ENCODE results near the gene FAM163B.
A peak's percentile ranks its signal among the peaks of the same experiment; 100 is the strongest.

The FAM163B gene

DNA sequence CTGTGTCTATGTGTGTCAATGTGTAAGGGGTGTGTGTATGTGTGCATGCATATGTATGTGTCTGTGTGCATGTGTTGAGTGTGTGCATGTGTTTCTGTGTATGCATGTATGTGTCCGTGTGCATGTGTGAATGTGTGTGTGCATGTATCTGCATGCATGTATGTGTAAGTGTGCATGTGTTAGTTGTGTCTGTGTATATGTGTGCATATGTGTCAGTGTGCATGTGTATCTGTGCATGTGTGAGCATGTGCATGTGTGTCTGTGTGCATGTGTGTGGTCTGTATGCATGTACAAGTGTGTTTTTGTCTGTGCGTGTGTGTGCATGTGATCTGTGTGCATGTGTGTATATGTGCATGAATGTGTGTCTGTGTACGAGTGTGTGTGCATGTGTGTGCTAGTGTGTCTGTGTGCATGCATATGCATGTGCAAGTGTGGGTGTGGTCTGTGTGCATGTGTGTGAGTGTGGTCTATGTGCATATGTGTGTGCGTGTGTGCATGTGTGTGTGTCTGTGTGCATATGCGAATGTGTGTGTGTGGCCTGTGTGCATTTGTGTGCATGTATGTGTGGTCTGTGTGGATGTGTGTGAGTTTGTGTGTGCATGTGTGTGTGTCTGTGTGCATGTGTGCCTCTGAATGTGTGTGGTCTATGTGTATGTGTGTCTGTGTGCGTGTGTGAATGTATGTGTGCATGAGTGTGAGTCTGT, 9.6 kb downstream of the FAM163B start:
- no peak for DNase-seq (ENCODE audit: low read depth in 2 of 3, low spot score in 2 of 3)

GRCh38 chr9:133598978-133599377, 10.2 kb downstream of the FAM163B start:
- no peak for DNase-seq (ENCODE audit: low read depth in 2 of 3, low spot score in 2 of 3)

DNA sequence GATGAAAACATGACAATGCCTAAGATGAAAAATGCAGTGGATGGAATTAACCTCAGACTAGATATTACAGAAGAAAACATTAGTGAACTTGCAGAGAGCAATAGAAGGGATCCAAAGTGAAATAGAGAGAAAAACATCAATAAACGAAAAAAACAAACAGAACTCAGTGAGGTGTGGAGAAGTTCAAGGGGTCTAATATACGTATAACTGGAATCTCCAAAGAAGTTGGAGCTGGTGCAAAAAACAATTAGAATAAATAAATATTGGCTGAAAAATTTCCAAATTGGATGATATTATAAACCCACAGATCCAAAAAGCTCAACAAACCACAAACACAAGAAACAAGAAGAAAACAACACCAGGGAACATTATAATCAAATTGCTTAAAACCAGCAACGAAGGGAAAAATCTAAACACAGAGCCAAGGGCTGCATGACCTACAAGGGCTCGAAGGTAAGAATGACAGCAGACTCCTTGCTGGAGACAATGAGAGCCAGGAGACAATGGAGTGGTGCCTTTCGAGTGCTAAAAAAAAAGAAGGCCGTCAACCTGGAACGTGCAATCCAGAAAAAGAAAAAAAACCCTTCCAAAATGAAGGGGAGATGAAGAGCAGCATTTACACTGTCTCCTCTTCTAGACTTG, 11.8 kb downstream of the FAM163B start:
- DNase-seq (ENCODE audit: low read depth in 2 of 3, low spot score in 2 of 3): no peak

DNA sequence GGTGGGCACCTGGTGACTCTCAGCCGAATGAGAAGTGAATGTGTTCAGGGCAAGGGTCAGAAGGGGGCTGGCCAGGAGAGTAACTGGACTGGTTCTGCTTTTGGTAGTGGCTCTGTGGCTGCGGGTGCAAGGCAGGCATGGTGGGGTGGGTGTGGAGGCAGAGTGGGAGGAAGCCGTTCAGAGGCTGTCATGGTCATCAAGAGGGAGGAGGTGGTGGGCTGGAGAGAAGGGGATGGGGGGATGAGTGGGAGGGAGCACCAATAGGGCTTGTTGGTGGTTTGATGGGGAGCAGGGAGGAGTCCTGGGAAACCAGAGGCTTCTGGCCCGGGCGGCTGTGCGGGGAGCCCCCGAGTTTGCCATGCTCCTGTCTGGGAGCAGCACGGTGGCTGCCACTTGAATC, 13.3 kb downstream of the FAM163B start:
- DNase-seq (ENCODE audit: low read depth in 2 of 3, low spot score in 2 of 3): no peak

DNA sequence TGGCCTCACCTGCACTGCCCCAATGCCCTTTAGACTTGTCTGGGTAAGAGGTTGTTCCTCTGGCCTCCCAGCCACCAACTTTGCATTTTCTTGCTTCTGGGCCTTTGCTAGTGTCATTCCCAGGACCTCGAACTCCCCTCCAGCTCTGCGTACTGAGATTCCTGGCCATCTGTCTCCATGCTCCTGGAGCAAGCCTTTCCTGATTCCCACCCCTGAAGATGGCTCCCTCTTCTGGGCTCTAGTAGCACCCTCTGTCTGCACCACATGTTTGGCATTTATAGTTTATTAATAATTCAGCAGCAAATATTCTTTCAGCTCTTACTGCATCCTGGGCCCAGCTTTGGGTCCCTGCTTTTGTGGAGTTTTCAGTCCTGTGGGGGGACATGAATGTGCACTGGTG, 14.9 kb downstream of the FAM163B start:
- no peak for DNase-seq (ENCODE audit: low read depth in 2 of 3, low spot score in 2 of 3)

DNA sequence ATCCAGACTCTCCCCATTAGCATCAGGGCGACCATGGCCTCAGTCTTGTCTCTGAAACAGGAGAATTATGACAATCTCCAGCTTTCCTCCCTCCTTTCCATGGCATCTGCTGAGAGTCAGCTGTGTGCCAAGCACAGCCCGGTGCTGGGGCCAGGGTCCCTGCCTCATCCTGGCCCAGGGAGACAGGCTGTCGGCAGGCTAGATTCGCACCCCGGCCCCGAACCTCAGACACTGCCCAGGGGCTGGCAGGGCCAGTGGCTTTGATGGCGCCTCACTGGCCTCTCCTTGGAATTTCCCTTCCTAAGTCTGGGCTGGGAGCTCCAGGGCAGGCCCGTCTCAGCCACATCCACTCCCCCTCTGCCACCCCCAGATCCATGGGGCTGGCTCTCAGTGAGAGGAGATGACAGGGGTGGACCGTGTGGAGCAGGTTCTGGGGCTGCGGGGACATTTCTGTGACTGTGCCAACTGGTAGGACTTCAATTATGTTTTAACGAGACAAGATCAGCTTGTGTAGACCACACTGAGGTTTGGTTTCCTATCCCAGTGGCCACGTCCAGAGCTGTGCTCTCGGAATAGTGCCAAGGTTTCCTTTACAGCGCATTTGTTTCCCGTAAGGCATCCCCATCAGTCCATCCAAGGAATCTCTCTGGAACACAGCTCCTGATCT, 15.5 kb downstream of the FAM163B start:
- DNase-seq (ENCODE audit: low read depth in 2 of 3, low spot score in 2 of 3): no peak

DNA sequence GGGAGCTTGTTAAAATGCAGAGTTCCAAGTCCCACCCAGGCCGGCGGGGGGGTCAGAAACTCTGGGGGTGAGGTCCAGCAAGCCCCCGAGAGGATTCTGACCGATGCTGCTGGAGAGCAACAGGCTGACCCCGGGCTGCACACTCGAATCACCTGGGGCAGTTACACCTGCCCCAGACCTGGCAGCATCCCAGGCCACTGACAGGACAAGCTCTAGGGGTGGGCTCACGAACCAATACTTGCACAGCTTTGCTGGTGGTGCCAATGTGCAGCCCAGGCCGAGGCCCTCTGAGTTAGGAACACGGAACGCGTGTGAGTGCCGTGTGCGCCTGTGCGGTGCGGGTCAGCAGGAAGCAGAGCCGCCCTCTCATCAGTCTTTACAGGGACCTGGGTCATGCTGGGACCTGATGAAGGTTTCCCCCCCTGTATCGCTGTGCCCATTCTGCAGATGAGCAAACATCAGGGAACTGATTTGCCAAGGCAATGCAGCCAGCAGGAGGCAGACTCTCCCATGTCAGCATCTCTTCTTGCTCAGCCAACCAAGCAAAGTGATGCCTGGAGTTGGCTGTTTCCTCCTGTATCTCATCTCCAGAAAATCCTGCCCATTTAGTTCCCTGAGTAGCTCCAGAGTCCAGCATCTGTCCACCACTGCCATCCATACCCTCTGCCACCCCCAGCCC, 16.3 kb downstream of the FAM163B start:
- no peak for DNase-seq (ENCODE audit: low read depth in 2 of 3, low spot score in 2 of 3)

DNA sequence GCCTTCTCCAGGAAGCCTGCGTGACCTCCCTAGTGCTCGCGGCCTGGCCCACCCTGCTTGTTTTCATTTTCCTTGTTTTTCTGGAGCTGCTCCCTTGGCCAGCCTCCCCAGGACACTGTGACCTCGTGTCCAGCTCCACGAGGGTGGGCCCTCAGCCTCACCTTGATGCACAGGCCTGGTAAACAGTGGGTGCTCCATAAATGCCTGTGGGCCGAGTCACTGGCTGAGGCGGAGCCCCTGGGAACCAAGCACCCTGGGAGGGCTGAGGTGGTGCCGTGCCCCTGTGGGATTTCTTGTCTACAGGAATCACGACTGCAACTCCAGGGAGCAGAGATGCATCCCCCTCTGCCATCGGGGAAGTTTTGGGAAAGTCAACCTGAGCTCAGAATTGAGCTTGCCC, 17.2 kb downstream of the FAM163B start:
- DNase-seq (ENCODE audit: low read depth in 2 of 3, low spot score in 2 of 3): no peak

DNA sequence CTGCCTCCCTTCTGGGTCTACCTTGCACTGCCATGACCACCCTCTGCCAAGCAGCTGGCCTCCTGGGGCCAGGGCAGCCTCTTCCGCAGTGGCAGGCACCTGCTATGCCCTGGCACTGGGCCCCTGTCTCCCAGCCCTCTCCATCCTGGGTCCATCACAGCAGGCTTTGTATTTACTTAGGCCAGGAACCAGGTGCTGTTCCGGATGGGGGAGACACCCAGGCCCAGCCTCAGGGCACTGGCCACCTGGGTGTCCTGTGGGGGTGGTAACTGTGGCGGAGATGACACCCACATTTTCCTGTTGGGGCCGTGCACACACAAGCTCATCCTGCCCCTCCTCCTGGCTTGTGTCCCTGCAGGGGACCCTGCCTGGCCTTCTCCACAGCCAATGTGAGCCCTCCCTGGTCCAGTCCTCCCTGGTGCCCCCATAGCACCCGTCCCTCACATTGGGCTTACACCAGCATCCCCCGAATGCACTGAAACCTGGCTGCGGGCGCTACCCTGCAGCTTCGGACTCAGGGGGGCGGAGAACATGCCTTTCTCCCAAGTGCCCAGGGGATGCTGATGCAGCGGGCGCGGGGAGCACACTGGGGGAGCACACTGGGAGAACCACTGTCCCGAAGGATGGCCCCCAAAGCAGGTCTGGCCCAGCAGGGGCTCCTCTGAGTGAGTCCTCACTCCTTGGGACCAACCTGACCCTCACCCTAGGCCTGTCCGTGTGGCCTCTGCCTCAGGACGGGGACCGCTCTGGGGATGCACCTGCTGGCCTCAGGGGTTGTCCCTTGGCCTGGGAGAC, 17.9 kb downstream of the FAM163B start:
- DNase-seq (ENCODE audit: low read depth in 2 of 3, low spot score in 2 of 3): no peak

DNA sequence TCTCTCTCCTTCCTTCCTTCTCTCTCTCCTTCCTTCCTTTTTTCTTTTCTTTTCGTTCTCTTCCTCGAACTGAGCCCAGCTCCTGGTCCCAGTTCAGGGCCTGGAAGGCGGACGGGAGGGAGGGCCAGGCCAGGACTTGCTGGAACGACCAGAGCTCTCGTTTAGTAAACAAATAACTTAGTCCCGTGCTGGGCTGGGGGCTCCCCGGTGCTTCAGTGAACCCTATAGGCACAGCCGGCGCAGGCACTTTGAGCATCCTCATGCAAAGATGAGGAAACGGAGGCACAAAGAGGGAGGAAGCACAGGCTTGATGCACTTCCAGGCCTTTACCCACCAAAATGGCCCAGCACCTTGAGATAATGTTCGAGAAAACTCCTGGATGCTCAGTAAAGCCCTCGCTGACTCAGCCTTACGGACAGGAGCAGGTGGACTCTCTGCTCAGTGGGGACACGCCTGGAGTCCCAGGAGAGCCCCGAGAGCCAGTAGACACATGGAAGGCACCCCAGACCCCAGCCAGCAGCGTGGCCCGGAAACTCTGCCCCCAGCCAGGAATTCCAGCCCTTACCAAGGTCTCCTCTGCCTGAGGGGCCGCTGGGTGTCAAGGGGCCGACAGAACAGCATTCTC, 18.8 kb downstream of the FAM163B start:
- DNase-seq (ENCODE audit: low read depth in 2 of 3, low spot score in 2 of 3): no peak

DNA sequence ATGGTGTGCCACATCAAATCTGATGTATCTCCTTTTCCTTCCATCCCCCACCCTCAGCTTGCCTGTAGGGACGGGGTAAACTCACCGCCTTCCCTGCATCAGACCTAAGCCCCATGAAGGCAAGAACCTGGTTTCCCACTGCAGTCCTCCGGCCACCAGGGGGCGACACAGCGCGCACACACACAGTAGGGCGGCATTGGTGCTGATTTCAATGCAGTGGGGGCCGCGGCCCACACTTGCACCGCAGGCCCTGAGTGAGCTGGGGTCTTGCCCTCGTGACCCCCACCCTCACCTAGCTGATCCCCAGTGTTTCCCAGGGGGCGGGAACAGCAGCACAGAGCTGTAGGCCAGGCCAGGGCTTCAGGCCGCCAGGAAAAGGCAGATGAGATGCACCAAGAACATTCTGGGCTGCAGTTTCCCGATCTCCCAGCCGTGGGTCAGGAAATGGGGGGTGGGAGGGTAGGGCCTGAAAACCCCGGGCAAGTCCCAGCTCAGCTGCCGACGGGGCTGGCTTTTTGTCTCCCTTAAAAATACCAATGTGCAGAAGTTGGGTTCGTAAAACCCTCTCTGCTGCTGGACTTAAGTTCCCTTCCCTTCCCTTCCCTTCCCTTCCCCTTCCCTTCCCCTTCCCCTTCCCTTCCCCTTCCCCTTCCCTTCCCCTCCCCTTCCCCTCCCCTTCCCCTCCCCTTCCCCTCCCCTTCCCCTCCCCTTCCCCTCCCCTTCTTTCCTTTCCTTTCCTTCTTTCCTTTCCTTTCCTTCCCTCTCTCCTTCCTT, 19.5 kb downstream of the FAM163B start:
- peak in 2 of 3 experiments; percentile 22 to 33 for DNase-seq (ENCODE audit: low read depth in 2 of 3, low spot score in 2 of 3)

GRCh38 chr9:133587466-133587865, 21.7 kb downstream of the FAM163B start:
- DNase-seq (ENCODE audit: low read depth in 2 of 3, low spot score in 2 of 3): no peak

DNA sequence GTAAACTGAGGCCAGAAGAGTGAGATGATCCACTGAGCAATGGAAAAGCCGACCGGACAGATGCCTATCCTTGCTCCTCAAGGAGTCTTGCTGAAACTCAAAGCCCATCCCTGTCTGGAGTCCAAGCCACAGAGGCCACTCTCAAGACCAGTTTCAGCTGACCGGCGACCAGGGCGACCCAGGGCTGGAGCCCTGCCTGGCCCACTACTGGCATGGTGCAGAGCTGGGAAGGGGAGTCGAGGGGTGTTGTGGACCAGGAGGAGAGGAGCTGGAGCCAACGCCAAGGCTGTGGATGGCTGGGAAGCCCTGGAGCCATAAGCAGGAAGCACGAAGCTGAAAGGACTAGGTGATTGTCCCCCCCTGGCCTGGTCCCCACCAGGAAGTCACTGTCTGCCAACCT, 22.1 kb downstream of the FAM163B start:
- no peak for DNase-seq (ENCODE audit: low read depth in 2 of 3, low spot score in 2 of 3)

DNA sequence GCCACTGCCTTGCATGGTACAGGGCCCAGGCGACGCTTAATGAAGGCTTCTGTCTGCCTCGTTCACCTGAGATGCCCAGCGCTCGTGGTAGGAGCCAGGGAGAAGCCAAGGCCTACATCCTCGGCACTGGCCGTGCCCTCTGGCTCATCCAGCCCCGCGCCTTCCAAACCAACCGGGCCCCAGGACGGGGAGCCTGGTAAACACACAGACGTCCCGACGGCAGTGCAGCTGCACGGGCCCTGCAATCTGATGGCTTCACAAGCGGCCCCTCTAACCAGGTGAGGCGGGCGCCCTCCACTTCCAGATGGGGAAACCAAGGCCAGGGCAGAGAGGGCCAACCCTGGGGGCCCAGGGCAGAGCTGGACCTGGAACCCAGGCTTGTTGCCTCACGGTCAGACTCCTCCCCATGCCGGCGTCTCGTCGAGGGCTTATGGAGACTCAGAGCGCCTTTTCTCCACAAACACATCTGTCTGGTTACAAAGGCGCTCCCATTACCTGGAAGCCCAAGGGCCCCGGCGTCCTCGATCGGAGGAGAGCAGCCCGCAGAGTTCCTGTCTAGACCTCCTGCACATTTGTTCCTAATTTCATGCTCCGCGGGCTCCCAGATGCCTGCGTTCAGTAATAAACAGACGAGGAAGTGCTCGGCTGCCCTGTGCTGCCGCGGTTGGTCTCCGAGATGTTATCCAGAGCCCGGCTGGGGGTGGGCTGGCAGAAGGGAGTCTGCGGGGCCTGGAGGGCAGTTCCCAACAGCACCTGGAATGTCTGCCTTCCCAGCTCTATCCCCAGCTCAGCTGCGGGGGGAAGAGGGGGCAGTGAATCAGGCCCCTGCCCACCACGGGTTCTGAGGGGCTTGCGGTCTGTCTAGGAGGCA, 23.5 kb downstream of the FAM163B start:
- no peak for DNase-seq (ENCODE audit: low read depth in 2 of 3, low spot score in 2 of 3)

GRCh38 chr9:133584559-133585476, 24.4 kb downstream of the FAM163B start:
- no peak for DNase-seq (ENCODE audit: low read depth in 2 of 3, low spot score in 2 of 3)

DNA sequence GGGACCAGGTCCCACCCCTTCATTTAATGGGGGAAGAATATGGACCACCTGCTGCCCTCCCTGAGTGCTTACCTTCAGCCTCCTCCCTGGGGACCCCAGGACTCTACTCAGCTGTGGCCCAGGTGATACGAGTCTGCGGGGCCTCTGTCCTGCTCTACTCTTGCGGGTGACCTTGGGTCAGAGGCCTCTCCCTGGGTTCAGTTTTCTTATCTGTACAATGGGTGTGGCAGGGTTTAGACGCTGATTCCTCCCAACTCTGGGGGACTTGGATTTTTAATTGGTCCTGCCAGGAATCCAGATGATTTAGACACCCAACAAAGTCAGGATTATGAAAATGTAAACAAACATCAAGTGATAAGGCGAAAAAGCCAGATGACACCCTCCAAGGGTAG, 25.0 kb downstream of the FAM163B start:
- DNase-seq (ENCODE audit: low read depth in 2 of 3, low spot score in 2 of 3): no peak

DNA sequence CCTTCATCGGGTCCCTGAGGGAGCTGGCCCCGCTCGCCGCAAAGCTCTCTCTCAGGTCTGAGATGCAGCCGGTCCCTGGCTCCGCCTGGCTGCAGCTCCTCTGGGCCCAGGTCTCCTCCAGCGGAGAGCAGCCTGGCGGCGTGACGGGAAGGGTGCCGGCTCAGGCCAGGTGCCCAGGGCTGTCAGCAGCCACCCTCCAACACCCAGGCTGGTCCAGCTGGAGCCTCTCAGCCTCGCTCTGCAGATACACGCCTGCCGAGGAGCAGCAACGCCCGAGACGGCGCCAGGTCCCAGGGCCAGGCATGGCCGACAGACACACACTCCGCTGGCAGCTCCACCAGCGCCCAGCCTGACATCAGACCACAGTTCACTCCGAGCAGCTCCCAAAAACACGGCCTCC, 25.6 kb downstream of the FAM163B start:
- DNase-seq (ENCODE audit: low read depth in 2 of 3, low spot score in 2 of 3): no peak

GRCh38 chr9:133583111-133583510, 26.1 kb downstream of the FAM163B start:
- DNase-seq (ENCODE audit: low read depth in 2 of 3, low spot score in 2 of 3): no peak

Data from activated CD8-positive, alpha-beta memory T cell treated with anti-CD3 and anti-CD28 coated beads for 48 hours (primary cell).